Activated CD8-positive, alpha-beta T cell treated with anti-CD3 and anti-CD28 coated beads for 36 hours (primary cell): ENCODE data around the gene DGKI. TPM values are rescaled to one million over a fixed set of nuclear protein-coding genes. Genes with fewer than 3 reads are reported as not detected.

Source experiments
- ATAC-seq: fragments of 200-7000 bp; cut with Tn5 transposase; one replicate; pipeline ENCODE4 v1.10.0; 2021; ENCODE audit warnings: mild to moderate bottlenecking, moderate library complexity
- CTCF ChIA-PET: fragments of 350-600 bp; sonication (Branson Sonifier 250); formaldehyde crosslinking; loops from one replicate; lab custom pipeline; 2021; ENCODE audit warnings: antibody characterized with exemption; lab: Charles Lee
- POLR2A ChIA-PET: fragments of 350-600 bp; sonication (Branson Sonifier 250); formaldehyde crosslinking; loops from one replicate; lab custom pipeline; 2021; ENCODE audit warnings: antibody characterized with exemption; lab: Charles Lee
- DNase-seq: peaks from one replicate; pipeline ENCODE4 v3.0.0-alpha.2; 2020
- H3K27ac Mint-ChIP-seq: one replicate; pipeline ENCODE4 v1.8.0; 2021; ENCODE audit warnings: mild to moderate bottlenecking, mixed read lengths
- H3K27me3 Mint-ChIP-seq: one replicate; pipeline ENCODE4 v1.8.0; 2021; ENCODE audit warnings: mixed read lengths
- H3K36me3 Mint-ChIP-seq: one replicate; pipeline ENCODE4 v1.8.0; 2021; ENCODE audit warnings: low read depth, mixed read lengths
- H3K4me1 Mint-ChIP-seq: one replicate; pipeline ENCODE4 v1.8.0; 2021; ENCODE audit warnings: low read depth, mixed read lengths
- H3K4me3 Mint-ChIP-seq: one replicate; pipeline ENCODE4 v1.8.0; 2021; ENCODE audit warnings: mild to moderate bottlenecking, moderate library complexity, mixed read lengths
- H3K9me3 Mint-ChIP-seq: one replicate; pipeline ENCODE4 v1.8.0; 2021; ENCODE audit warnings: mixed read lengths
- intact Hi-C: fragments of 100-400 bp; cut with micrococcal nuclease; formaldehyde crosslinking; loops from one replicate; pipeline ENCODE4 v1.10.0; 2022
- total RNA-seq, 2 experiments: library from RNA; stranded (reverse); gene quantifications; one replicate each; pipeline ENCODE4 v1.2.3, GENCODE V29; 2021
- TF ChIP-seq, protein P1 (sequence below): fragments of 200-600 bp; IDR thresholded peaks from one replicate; pipeline ENCODE4 v1.8.0; 2022; ENCODE audit warnings: antibody characterized with exemption, mild to moderate bottlenecking

The DGKI gene
- total RNA-seq, 2 experiments from 2014 or later, result 0.38 to 0.65 TPM

GRCh38 chr7:137578541-137578940 lies 268.2 kb downstream of the DGKI start:
- intact Hi-C loops, result no loop called here
- TF ChIP-seq, protein P1, sequence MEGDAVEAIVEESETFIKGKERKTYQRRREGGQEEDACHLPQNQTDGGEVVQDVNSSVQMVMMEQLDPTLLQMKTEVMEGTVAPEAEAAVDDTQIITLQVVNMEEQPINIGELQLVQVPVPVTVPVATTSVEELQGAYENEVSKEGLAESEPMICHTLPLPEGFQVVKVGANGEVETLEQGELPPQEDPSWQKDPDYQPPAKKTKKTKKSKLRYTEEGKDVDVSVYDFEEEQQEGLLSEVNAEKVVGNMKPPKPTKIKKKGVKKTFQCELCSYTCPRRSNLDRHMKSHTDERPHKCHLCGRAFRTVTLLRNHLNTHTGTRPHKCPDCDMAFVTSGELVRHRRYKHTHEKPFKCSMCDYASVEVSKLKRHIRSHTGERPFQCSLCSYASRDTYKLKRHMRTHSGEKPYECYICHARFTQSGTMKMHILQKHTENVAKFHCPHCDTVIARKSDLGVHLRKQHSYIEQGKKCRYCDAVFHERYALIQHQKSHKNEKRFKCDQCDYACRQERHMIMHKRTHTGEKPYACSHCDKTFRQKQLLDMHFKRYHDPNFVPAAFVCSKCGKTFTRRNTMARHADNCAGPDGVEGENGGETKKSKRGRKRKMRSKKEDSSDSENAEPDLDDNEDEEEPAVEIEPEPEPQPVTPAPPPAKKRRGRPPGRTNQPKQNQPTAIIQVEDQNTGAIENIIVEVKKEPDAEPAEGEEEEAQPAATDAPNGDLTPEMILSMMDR, result no peak
- POLR2A ChIA-PET, result no interaction called here
- Mint-ChIP-seq H3K27me3 (peaks cover 4% of the 10 kb centered on the region), H3K4me3 (no peak overlapping the region), H3K9me3 (no peaks in the 10 kb centered on the region), H3K4me1 (no peaks in the 10 kb centered on the region), H3K36me3 (no peaks in the 10 kb centered on the region), H3K27ac (no peak overlapping the region)
- no peak for DNase-seq
- CTCF ChIA-PET, result no interaction called here
- no peak for ATAC-seq

- CTCF ChIA-PET, result no interaction called here
- H3K27me3 Mint-ChIP-seq, result peaks cover 4% of the 10 kb centered on the region
Observed at GRCh38 chr7:137577184-137577583, 269.6 kb downstream of the DGKI start.

GRCh38 chr7:137576481-137576880 lies 270.3 kb downstream of the DGKI start:
- H3K27ac Mint-ChIP-seq, result no peak overlapping the region
- DNase-seq (no peak), ATAC-seq (no peak)
- H3K36me3 Mint-ChIP-seq, result no peaks in the 10 kb centered on the region
- H3K9me3 Mint-ChIP-seq, result no peaks in the 10 kb centered on the region
- TF ChIP-seq, protein P1, result no peak
- peaks cover 4% of the 10 kb centered on the region for H3K27me3 Mint-ChIP-seq
- POLR2A ChIA-PET, result no interaction called here
- CTCF ChIA-PET, result interaction anchor here (1.3 kb wide), 1 partner anchor 29 kb away, joined by 3 read pairs; no protein-coding TSS in a partner anchor
- H3K4me3 Mint-ChIP-seq, result no peak overlapping the region
- intact Hi-C loops, result no loop called here
- H3K4me1 Mint-ChIP-seq, result no peaks in the 10 kb centered on the region

More at GRCh38 chr7:137577184-137577583, 269.6 kb downstream of the DGKI start:
- Mint-ChIP-seq H3K36me3 (no peaks in the 10 kb centered on the region), H3K4me3 (no peak overlapping the region), H3K4me1 (no peaks in the 10 kb centered on the region), H3K27ac (no peak overlapping the region), H3K9me3 (no peaks in the 10 kb centered on the region)
- TF ChIP-seq, protein P1, result no peak
- POLR2A ChIA-PET, result interaction anchor here (0.7 kb wide), 1 partner anchor 290 kb away, joined by 3 read pairs; no protein-coding TSS in a partner anchor
- DNase-seq (no peak), ATAC-seq (no peak)
- intact Hi-C loops, result no loop called here

- no peak for ATAC-seq
- Mint-ChIP-seq H3K4me1 (no peaks in the 10 kb centered on the region), H3K4me3 (no peak overlapping the region), H3K27me3 (peaks cover 4% of the 10 kb centered on the region), H3K27ac (no peak overlapping the region), H3K9me3 (no peaks in the 10 kb centered on the region), H3K36me3 (no peaks in the 10 kb centered on the region)
- DNase-seq, result no peak
- ChIA-PET CTCF (no interaction called here), POLR2A (no interaction called here)
- intact Hi-C loops, result no loop called here
- TF ChIP-seq, protein P1, result no peak
Observed at GRCh38 chr7:137574812-137575211, 272.0 kb downstream of the DGKI start.

GRCh38 chr7:137572056-137572784 lies 274.6 kb downstream of the DGKI start:
- Mint-ChIP-seq H3K9me3 (no peaks in the 10 kb centered on the region), H3K4me1 (no peaks in the 10 kb centered on the region), H3K4me3 (no peak overlapping the region), H3K27me3 (peaks cover 2% of the 10 kb centered on the region), H3K36me3 (no peaks in the 10 kb centered on the region), H3K27ac (no peak overlapping the region)
- intact Hi-C loops, result no loop called here
- ChIA-PET POLR2A (no interaction called here), CTCF (no interaction called here)
- TF ChIP-seq, protein P1, result no peak
- no peak for DNase-seq
- ATAC-seq, result no peak
